Measurements from ENCODE around the gene UBTD1.
"Not testable (repeated sequence)": the region's sequence is repeated elsewhere in the genome, so short reads cannot be mapped to it uniquely, and the experiment has no call there.

Gene UBTD1

GRCh38 chr10:97498841-97499560, at the start of gene UBTD1:
Gene UBTD1 (plus strand): TSS chr10:97498924. CDS start chr10:97499204, 280 bp downstream.
- DNase-seq: peak in 1 of 2 donors; percentile 31

- no peak for DNase-seq
Observed at GRCh38 chr10:97450828-97451227, 47.9 kb upstream of the UBTD1 start.

- no peak for DNase-seq
Observed at GRCh38 chr10:97451605-97452004, 47.1 kb upstream of the UBTD1 start.

- DNase-seq: no peak
Observed at GRCh38 chr10:97452352-97452751, 46.4 kb upstream of the UBTD1 start.

GRCh38 chr10:97454330-97455036, 44.2 kb upstream of the UBTD1 start:
- DNase-seq: no peak

GRCh38 chr10:97456034-97456685, 42.6 kb upstream of the UBTD1 start:
- DNase-seq: no peak

- DNase-seq: no peak
Observed at GRCh38 chr10:97456686-97457065, 42.0 kb upstream of the UBTD1 start.

- DNase-seq: no peak
Observed at GRCh38 chr10:97459111-97459510, 39.6 kb upstream of the UBTD1 start.

GRCh38 chr10:97459933-97460332, 38.8 kb upstream of the UBTD1 start:
- DNase-seq: no peak

GRCh38 chr10:97462309-97462708, 36.4 kb upstream of the UBTD1 start:
- DNase-seq: no peak

- peak; percentile 28 to 60 for DNase-seq
Observed at GRCh38 chr10:97463363-97464132, 35.2 kb upstream of the UBTD1 start.

GRCh38 chr10:97464226-97464625, 34.5 kb upstream of the UBTD1 start:
- DNase-seq: no peak

- no peak for DNase-seq
Observed at GRCh38 chr10:97465982-97466381, 32.7 kb upstream of the UBTD1 start.

GRCh38 chr10:97466755-97467154, 32.0 kb upstream of the UBTD1 start:
- DNase-seq: no peak

- no peak for DNase-seq
Observed at GRCh38 chr10:97468162-97468561, 30.6 kb upstream of the UBTD1 start.

GRCh38 chr10:97468781-97469180, 29.9 kb upstream of the UBTD1 start:
- DNase-seq: not testable (repeated sequence)

- DNase-seq: no peak
Observed at GRCh38 chr10:97474918-97475317, 23.8 kb upstream of the UBTD1 start.

GRCh38 chr10:97475936-97476594, 22.7 kb upstream of the UBTD1 start:
- DNase-seq: no peak

- not testable (repeated sequence) for DNase-seq
Observed at GRCh38 chr10:97479410-97479809, 19.3 kb upstream of the UBTD1 start.

GRCh38 chr10:97479939-97480338, 18.8 kb upstream of the UBTD1 start:
- DNase-seq: no peak

- no peak for DNase-seq
Observed at GRCh38 chr10:97481071-97481470, 17.7 kb upstream of the UBTD1 start.

- DNase-seq: no peak
Observed at GRCh38 chr10:97482381-97482780, 16.3 kb upstream of the UBTD1 start.

GRCh38 chr10:97483506-97483905, 15.2 kb upstream of the UBTD1 start:
- DNase-seq: no peak

All from CD4-positive, alpha-beta T cell treated with Interferon alpha-2 for 1 hour (primary cell).